Coronary artery (tissue), 2 donors: Measurements from ENCODE around the gene IFT25.
"Not testable (repeated sequence)": the region's sequence is repeated elsewhere in the genome, so short reads cannot be mapped to it uniquely, and the experiment has no call there.

Source experiments
- DNase-seq: peaks from one replicate; pipeline ENCODE4 v3.0.0-alpha.2; 2017; ENCODE audit warnings: low spot score
- H3K27ac ChIP-seq, 2 donors: fragments of 200-600 bp; sonication (generic); one replicate each; pipeline ENCODE4 v1.5.1; 2016 to 2019
- H3K4me3 ChIP-seq: fragments of 200-600 bp; sonication (generic); 2 replicates; pipeline ENCODE4 v1.5.1; 2016; ENCODE audit warnings: mild to moderate bottlenecking, moderate library complexity
- TF ChIP-seq, protein P1 (sequence below): fragments of 200-600 bp; sonication (generic); IDR thresholded peaks from one replicate; pipeline ENCODE4 v1.5.1; 2019; ENCODE audit warnings: antibody characterized with exemption

The IFT25 gene

DNA sequence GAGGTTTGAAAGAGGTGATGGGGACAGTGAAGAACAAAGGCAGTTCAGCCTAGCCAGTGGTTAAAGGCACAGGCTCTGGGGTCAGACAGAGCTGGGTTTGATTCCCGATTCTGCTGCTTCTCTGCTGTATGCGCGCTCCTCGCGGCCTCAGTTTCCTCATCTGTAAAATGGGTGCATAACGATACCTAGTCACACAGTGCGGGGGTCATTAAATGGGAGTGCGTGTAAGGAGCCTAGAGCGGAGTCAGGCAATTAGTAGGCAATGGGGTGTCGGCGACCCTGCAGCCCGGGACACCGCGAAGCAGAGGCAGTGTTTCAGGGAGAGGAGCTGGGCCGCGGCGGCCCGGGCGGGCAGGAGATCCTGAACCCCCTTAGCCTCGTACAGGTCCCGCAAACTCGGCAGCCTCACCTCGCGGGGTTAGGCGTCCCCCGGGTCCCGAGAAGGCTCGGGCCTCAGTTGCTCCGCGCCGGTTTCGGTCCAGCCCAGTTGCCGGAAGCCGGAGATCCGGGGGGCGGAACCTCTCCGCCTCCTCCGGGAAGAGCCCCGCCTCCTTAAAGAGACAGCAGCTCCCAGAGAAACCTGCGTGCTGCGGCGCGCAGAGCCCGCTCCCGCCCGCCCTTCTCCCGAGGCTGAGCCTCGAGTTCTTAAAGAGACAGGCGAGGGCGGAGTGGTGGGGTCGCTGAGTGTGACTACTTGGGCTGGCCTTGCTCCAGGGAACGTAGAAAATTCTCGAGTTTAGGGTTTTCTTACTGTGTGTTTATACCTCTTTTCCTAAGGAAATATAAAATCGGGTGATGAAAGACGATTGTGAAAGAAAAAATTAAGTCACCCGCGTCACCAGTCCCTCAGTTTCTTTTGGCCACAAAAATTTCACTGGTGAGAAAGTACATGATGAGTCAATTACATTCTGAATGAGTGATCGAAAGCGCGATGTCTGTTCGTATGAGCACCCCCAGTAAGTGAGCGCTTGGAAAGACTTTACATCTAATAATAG, 55.9 kb downstream of the IFT25 start, which contains the start of gene YIPF1:
Gene YIPF1, minus strand, starts transcription at position 494 of the 995 bp plus-strand sequence. CDS start 860 bp downstream, outside the sequence.
- peak; percentile 94 for DNase-seq
- peak within 1 kb of the TSS; percentile 97 for H3K4me3 ChIP-seq
- H3K27ac ChIP-seq: peak within 1 kb of the TSS; percentile 72 to 86
- TF ChIP-seq, protein P1, sequence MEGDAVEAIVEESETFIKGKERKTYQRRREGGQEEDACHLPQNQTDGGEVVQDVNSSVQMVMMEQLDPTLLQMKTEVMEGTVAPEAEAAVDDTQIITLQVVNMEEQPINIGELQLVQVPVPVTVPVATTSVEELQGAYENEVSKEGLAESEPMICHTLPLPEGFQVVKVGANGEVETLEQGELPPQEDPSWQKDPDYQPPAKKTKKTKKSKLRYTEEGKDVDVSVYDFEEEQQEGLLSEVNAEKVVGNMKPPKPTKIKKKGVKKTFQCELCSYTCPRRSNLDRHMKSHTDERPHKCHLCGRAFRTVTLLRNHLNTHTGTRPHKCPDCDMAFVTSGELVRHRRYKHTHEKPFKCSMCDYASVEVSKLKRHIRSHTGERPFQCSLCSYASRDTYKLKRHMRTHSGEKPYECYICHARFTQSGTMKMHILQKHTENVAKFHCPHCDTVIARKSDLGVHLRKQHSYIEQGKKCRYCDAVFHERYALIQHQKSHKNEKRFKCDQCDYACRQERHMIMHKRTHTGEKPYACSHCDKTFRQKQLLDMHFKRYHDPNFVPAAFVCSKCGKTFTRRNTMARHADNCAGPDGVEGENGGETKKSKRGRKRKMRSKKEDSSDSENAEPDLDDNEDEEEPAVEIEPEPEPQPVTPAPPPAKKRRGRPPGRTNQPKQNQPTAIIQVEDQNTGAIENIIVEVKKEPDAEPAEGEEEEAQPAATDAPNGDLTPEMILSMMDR: no peak

DNA sequence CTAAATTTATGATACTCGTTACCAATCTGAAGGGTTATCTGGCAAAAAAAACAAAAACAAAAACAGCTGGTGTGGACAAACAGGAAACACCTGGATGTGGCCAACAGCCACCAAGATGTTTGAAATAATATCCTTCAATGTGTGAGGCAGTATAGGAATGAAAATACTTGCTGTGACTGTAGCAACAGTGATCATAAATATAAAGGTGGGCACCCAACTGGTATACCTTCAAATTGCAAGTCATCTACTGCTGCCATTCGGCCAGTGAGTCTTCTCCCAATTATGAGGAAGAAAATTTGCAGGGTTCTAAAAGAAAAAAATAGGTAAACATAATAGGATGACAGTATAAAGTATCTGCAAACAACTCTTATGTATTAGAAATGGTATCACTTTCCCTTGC, 56.8 kb downstream of the IFT25 start:
- TF ChIP-seq, protein P1: no peak
- H3K27ac ChIP-seq: peak overlapping the region in 1 of 2 donors; percentile 86
- peak overlapping the region; percentile 97 for H3K4me3 ChIP-seq
- no peak for DNase-seq

DNA sequence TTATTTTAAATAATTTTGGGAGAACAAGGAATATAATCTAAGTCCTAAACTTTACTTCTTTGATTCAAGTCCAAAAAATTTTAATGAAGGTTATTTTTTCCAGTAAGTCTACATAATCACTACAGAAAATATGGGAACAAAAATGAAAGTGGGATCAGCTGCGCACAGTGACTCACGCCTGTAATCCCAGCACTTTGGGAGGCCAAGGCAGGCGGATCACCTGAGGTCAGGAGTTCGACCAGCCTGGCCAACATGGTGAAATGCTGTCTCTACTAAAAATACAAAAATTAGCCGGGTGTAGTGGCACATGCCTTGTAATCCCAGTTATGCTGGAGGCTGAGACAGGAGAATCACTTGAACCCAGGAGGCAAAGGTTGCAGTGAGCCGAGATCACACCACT, 61.9 kb downstream of the IFT25 start:
- not testable (repeated sequence) for H3K4me3 ChIP-seq, H3K27ac ChIP-seq, DNase-seq

DNA sequence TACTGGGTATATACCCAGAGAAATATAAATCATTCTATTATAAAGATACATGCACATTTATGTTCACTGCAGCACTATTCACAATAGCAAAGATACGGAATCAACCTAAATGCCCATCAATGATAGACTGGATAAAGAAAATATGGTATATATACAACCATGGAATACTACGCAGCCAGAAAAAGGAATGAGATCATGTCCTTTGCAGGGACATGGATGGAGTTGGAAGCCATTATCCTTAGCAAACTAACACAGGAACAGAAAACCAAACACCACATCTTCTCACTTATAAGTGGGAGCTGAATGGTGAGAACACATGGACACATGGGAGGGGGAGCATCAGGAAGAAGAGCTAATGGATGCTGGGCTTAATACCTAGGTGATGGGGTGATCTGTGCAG, 63.6 kb downstream of the IFT25 start:
- not testable (repeated sequence) for H3K4me3 ChIP-seq, H3K27ac ChIP-seq, DNase-seq

- no peak overlapping the region for H3K4me3 ChIP-seq
- DNase-seq: no peak
- TF ChIP-seq, protein P1: no peak
- H3K27ac ChIP-seq: no peak overlapping the region
Observed at GRCh38 chr1:53878492-53879105, 66.9 kb downstream of the IFT25 start.

DNA sequence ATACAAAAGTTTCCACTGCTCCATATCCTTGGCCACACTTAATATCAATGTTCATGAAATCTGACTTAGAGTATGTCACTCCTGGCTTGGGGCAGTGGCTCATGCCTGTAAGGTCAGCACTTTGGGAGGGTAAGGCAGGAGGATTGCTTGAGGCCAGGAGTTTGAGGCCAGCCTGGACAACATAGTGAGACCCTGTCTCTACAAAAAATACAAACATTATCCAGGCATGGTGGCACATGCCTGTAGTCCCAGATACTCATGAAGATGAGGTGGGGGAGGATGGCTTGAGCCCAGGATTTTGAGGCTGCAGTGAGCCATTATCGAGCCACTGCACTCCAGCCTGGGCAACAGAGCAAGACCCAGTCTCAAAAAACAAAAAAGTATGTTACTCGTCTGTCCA, 70.3 kb downstream of the IFT25 start:
- H3K27ac ChIP-seq, DNase-seq, H3K4me3 ChIP-seq: not testable (repeated sequence)

DNA sequence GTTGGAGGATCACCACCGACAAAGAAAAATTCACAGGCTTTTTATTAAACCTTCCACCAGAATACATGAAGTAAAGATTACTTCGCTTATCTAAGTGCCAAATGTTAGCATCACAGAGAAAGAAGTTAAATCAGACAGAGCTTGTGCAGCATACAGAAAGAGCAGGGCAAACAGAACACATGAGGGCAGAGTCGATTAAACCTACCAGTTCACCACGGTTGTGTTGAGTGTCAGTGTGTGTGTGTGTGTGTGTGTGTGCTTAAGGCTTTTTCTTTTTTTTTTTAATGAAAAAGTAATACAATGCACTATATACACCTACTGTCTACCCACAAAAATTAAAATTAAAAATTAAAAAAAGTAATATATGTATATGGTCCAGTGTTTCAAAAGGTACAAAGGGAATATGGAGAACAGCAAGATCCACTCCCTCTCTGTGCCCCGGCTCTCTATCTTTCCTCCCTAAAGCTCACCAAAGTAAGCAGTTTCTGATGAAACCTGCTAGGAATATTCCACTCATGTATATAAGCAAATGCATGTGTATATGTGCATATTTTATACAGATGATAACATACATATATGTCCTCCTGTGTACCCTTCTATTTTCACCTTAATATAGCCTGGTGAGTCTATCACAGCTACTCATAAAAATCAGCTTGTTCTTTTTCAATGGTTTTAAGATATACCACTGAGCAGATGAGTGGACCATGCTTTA, 73.6 kb downstream of the IFT25 start:
- Histone ChIP-seq H3K27ac (no peak overlapping the region), H3K4me3 (no peak overlapping the region)
- TF ChIP-seq, protein P1: no peak
- no peak for DNase-seq
